Measurements from ENCODE around the gene BEX4.

DNA sequence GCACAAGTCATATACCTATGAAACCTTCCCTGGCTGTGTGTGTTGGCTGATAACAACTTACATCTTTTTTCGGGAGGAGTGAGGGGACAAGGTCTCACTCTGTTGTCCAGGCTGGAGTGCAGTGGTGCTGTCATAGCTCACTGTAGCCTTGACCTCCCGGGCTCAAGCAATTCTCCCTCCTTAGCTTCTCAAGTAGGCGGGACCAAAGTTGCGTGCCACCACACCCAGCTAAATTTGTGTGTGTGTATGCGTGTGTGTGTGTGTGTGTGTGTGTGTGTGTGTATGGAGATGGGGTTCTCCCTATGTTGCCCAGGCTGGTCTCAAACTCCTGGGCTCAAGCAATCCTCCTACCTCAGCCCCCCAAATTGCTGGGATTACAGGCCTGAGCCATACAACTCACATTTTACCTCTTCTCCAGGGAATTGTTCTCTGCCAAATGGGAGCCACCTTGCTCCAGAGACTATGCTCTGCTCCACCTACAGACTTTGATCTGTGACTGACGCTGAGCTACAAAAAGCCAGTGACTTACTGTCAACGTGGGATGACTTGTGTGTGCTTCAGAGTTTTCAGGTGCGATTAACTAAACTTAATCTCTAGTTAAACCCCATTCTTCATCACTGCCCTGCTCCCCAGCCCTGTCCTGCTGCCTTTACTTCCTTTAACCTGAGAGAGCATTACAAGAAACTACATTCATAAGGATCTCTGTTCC, 2.0 kb upstream of the BEX4 start:
- TF ChIP-seq REST (IDR thresholded peaks at IDR 0.05; ENCODE audit: insufficient read depth in 1 of 2, low read depth in 2 of 2, low read length in 2 of 2) (no peak), TAF1 (IDR thresholded peaks at IDR 0.05; ENCODE audit: borderline replicate concordance, insufficient read depth, low read length) (no peak)

All from PFSK-1 (cell line).